ENCODE results near the gene APEX2.
"Not testable (repeated sequence)": the region's sequence is repeated elsewhere in the genome, so short reads cannot be mapped to it uniquely, and the experiment has no call there.

Gene APEX2, protein sequence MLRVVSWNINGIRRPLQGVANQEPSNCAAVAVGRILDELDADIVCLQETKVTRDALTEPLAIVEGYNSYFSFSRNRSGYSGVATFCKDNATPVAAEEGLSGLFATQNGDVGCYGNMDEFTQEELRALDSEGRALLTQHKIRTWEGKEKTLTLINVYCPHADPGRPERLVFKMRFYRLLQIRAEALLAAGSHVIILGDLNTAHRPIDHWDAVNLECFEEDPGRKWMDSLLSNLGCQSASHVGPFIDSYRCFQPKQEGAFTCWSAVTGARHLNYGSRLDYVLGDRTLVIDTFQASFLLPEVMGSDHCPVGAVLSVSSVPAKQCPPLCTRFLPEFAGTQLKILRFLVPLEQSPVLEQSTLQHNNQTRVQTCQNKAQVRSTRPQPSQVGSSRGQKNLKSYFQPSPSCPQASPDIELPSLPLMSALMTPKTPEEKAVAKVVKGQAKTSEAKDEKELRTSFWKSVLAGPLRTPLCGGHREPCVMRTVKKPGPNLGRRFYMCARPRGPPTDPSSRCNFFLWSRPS

DNA sequence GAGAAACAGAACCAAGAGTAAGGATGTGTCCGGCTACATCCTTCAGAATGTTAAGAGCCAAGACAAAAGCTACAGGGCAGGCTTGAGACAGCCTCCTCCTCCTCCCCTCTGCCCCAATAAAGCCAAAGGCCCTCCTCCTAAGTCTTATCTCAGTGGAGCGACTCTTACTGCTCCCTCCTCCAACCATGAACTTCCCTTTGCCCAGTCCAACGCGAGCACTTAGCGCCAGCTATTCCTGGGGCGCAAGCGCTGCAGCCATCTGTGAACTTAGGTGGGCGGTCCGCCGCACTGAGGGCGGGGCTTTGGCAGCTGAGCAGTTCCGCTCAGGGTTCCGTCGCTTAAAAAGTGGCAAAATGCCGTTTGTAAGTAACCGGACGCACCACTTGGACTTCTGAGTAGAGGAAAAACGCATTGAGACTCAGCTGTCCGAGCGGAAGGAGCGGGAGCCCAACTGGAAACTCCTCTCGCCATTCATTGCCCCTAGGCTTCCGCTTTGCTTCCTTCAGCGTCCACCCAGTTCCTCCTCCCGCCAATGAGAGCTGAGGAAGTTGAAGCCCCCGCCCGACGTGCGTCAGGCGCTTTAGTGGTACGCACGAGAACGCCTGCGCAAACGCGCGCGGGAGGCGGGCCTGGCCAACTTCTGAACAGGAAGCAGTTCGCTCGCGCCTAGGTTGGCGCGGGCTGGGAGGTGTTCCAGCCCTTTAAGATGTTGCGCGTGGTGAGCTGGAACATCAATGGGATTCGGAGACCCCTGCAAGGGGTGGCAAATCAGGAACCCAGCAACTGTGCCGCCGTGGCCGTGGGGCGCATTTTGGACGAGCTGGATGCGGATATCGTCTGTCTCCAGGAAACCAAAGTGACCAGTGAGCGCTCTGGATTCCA is at the start of gene APEX2:
Gene APEX2 (plus strand): TSS at position 647 of the 882 bp plus-strand sequence. CDS start 60 bp downstream, at position 707.
- H3K27ac Mint-ChIP-seq = peak within 1 kb of the TSS; percentile 93
- H3K9me3 Mint-ChIP-seq = no peaks in the 10 kb centered on the region
- peak within 1 kb of the TSS; percentile 89 for H3K4me3 Mint-ChIP-seq
- peaks cover 15% of the 10 kb centered on the region for H3K4me1 Mint-ChIP-seq (ENCODE audit: low read depth)
- DNase-seq = peak; percentile 87
- H3K36me3 Mint-ChIP-seq (ENCODE audit: low read depth) = peaks cover 43% of the 10 kb centered on the region
- H3K27me3 Mint-ChIP-seq = no peaks in the 10 kb centered on the region

DNA sequence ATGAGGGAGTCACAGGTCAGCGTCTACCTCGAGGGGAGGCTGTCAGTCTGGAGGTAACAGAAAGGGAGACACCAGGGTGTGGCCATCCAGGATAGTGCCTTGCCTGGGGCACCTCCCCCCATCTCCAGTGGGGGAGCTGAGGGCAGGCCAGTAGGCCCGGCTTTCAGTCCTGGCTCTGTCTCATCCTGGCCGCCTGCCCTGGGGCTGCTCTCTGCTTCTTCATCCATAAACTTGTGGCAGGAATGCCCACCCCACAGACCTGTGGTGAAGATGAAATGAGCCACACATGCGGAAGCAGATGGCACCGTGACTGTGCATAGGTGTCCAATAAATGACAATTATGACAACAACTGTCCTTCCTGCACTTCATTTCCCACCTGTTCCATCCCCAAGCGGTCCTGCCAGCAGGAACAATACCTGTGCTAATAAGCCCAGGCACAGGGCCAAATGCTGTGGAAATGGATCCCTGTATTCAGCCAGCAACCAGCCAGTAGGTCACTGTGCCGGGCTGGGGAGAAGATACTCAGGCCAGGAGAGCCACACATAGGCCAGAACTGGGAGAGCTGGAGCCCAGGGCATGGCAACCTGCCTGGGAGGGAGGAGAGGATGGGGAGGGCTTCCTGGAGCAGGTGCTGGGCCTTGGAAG is 49.3 kb upstream of the APEX2 start:
- H3K9me3 Mint-ChIP-seq = no peaks in the 10 kb centered on the region
- H3K36me3 Mint-ChIP-seq (ENCODE audit: low read depth) = no peaks in the 10 kb centered on the region
- no peak overlapping the region for H3K27ac Mint-ChIP-seq

GRCh38 chrX:54961750-54962149 is 38.4 kb upstream of the APEX2 start:
- Mint-ChIP-seq H3K27ac (no peak overlapping the region), H3K4me3 (no peak overlapping the region), H3K4me1 (ENCODE audit: low read depth) (peaks cover 18% of the 10 kb centered on the region), H3K27me3 (peaks cover 37% of the 10 kb centered on the region), H3K36me3 (ENCODE audit: low read depth) (no peaks in the 10 kb centered on the region), H3K9me3 (no peaks in the 10 kb centered on the region)
- DNase-seq = no peak

More for the DNA sequence above, 49.3 kb upstream of the APEX2 start:
- H3K27me3 Mint-ChIP-seq = peaks cover 14% of the 10 kb centered on the region
- H3K4me3 Mint-ChIP-seq = no peak overlapping the region
- DNase-seq = no peak
- no peaks in the 10 kb centered on the region for H3K4me1 Mint-ChIP-seq (ENCODE audit: low read depth)

- no peak for DNase-seq
- Mint-ChIP-seq H3K4me1 (ENCODE audit: low read depth) (peaks cover 19% of the 10 kb centered on the region), H3K36me3 (ENCODE audit: low read depth) (no peaks in the 10 kb centered on the region), H3K9me3 (no peaks in the 10 kb centered on the region), H3K27me3 (peaks cover 22% of the 10 kb centered on the region), H3K27ac (no peak overlapping the region), H3K4me3 (no peak overlapping the region)
These were observed 35.2 kb upstream of the APEX2 start for GRCh38 chrX:54964766-54965497.

- Mint-ChIP-seq H3K4me1 (ENCODE audit: low read depth) (no peaks in the 10 kb centered on the region), H3K9me3 (no peaks in the 10 kb centered on the region), H3K27ac (no peak overlapping the region), H3K36me3 (ENCODE audit: low read depth) (no peaks in the 10 kb centered on the region), H3K27me3 (peaks cover 54% of the 10 kb centered on the region), H3K4me3 (no peak overlapping the region)
- DNase-seq = no peak
These were observed 22.8 kb upstream of the APEX2 start for GRCh38 chrX:54977387-54977786.

DNA sequence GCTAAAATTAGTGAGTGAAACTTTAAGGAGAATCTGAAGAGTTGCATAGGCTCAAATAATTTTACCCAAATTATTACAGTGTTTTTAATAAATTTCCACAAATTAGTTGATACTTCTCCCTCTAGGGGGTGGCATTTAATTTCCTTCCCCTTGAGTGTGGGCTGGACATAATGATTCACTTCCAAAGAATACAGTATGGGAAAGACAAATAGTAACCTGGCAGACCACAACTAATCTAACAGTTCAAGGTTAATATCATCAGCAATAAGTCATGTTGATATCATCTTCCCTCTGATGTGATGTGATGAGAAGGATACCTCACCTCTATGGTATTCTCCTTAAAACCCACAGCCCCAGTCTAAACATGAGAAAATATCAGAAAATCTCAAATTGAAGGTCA is 21.7 kb upstream of the APEX2 start:
- peaks cover 3% of the 10 kb centered on the region for H3K9me3 Mint-ChIP-seq
- no peaks in the 10 kb centered on the region for H3K36me3 Mint-ChIP-seq (ENCODE audit: low read depth)
- no peak overlapping the region for H3K4me3 Mint-ChIP-seq
- H3K27me3 Mint-ChIP-seq = peaks cover 51% of the 10 kb centered on the region
- DNase-seq = no peak
- no peak overlapping the region for H3K27ac Mint-ChIP-seq
- no peaks in the 10 kb centered on the region for H3K4me1 Mint-ChIP-seq (ENCODE audit: low read depth)

GRCh38 chrX:54979432-54979831 is 20.7 kb upstream of the APEX2 start:
- no peak overlapping the region for H3K27ac Mint-ChIP-seq
- peaks cover 3% of the 10 kb centered on the region for H3K9me3 Mint-ChIP-seq
- no peak overlapping the region for H3K4me3 Mint-ChIP-seq
- H3K4me1 Mint-ChIP-seq (ENCODE audit: low read depth) = no peaks in the 10 kb centered on the region
- no peak for DNase-seq
- no peaks in the 10 kb centered on the region for H3K36me3 Mint-ChIP-seq (ENCODE audit: low read depth)
- peaks cover 51% of the 10 kb centered on the region for H3K27me3 Mint-ChIP-seq

- no peaks in the 10 kb centered on the region for H3K36me3 Mint-ChIP-seq (ENCODE audit: low read depth)
- peaks cover 3% of the 10 kb centered on the region for H3K9me3 Mint-ChIP-seq
- H3K27me3 Mint-ChIP-seq = peaks cover 52% of the 10 kb centered on the region
- no peaks in the 10 kb centered on the region for H3K4me1 Mint-ChIP-seq (ENCODE audit: low read depth)
- no peak overlapping the region for H3K27ac Mint-ChIP-seq
- H3K4me3 Mint-ChIP-seq = no peak overlapping the region
- no peak for DNase-seq
These were observed 19.8 kb upstream of the APEX2 start for GRCh38 chrX:54980334-54980733.

DNA sequence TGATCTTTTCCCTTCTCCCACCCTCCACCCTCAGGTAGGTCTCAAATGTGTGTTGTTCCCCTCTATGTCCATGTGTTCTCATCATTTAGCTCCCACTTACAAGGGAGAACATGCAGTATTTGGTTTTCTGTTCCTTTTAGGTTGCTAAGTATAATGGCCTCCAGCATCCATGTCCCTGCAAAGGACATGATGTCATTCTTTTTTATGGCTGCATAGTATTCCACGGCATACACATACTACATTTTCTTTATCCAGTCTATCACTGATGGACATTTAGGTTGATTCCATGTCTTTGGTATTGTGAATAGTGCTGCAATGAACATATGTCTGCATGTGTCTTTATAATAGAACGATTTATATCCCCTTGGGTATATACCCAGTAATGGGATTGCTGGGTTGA is 16.9 kb upstream of the APEX2 start:
- not testable (repeated sequence) for H3K36me3 Mint-ChIP-seq (ENCODE audit: low read depth); H3K4me3 Mint-ChIP-seq; H3K27ac Mint-ChIP-seq; DNase-seq; H3K9me3 Mint-ChIP-seq; H3K4me1 Mint-ChIP-seq (ENCODE audit: low read depth)
- peaks cover 42% of the 10 kb centered on the region for H3K27me3 Mint-ChIP-seq

GRCh38 chrX:54991706-54992105 is 8.5 kb upstream of the APEX2 start:
- no peaks in the 10 kb centered on the region for H3K36me3 Mint-ChIP-seq (ENCODE audit: low read depth)
- no peak overlapping the region for H3K27ac Mint-ChIP-seq
- H3K4me3 Mint-ChIP-seq = no peak overlapping the region
- no peak for DNase-seq
- no peaks in the 10 kb centered on the region for H3K9me3 Mint-ChIP-seq
- no peaks in the 10 kb centered on the region for H3K4me1 Mint-ChIP-seq (ENCODE audit: low read depth)
- H3K27me3 Mint-ChIP-seq = peaks cover 29% of the 10 kb centered on the region

DNA sequence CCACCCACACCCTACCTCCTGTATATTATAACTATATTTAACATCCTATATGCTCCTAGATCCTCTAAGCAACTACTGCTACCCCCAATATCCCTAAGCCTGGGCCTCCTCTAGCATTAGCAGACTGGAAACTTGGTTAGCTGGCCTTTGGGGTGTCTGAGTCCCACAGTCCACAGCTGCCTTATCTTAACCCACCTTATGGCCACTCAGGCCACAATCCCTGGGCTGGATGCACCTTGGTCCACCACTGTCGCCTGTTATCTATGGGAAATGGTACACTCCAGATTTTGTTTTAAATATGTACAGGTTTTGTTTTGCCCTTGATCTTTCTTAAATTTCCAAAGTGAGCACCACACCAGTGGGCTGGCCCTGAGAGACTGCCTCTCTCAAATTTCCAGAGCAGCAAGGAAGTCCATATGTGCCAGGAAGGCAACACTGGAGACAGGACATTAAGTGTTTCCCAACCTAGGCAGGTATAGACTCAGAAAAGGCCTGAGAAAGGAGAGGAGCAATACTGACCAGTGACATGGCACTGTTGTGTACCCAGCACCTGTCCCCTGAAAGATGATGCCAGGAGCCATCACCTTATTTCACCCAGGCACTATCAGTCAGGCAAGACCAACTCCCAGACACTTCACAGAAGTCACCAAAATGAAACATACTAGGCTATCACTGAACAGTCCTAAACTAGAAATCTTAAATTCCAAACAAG is 7.1 kb upstream of the APEX2 start:
- H3K9me3 Mint-ChIP-seq = no peaks in the 10 kb centered on the region
- H3K36me3 Mint-ChIP-seq (ENCODE audit: low read depth) = no peaks in the 10 kb centered on the region
- peaks cover 25% of the 10 kb centered on the region for H3K27me3 Mint-ChIP-seq
- DNase-seq = no peak
- no peak overlapping the region for H3K27ac Mint-ChIP-seq
- H3K4me1 Mint-ChIP-seq (ENCODE audit: low read depth) = no peaks in the 10 kb centered on the region
- H3K4me3 Mint-ChIP-seq = no peak overlapping the region

- Mint-ChIP-seq H3K9me3 (no peaks in the 10 kb centered on the region), H3K27ac (no peak within 1 kb of the TSS), H3K36me3 (ENCODE audit: low read depth) (no peaks in the 10 kb centered on the region), H3K4me1 (ENCODE audit: low read depth) (no peaks in the 10 kb centered on the region), H3K4me3 (no peak within 1 kb of the TSS), H3K27me3 (peaks cover 25% of the 10 kb centered on the region)
- no peak for DNase-seq
These were observed 6.1 kb upstream of the APEX2 start, which contains the start of gene PFKFB1 for GRCh38 chrX:54994099-54994498. Gene PFKFB1 (minus strand): TSS chrX:54994188. CDS start chrX:54994007, 181 bp downstream.

DNA sequence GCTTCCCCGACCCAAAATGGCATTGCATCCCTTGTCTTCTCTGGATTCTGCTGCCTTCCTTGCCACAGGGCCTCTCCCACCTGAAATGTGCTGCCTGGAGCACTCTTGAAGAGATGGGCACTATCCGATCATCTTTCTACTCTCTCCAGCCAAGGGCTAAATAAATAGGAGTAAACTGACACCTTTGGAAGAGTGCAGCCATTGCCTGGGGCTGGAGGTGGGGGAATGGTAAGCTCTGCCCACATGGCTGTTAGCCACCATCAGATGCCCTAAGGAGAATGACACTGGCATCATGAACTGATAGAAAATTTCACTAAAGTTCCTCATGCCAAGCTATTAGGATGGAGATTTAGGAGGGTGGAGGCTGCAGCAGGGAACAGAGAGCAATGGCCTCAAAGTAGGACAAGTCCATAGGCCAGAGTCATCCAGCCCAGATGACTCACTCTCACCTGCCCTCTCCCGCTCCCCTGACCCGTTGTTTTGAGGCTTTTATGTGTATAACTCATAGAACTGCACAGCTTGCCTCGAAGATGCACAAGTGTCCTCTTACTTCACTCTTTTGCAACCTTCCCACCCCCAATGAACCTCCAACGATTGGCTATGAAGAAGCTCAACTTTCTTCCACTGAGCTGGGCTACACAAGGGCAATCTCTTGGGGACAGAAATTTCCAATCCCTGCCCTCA is 5.4 kb upstream of the APEX2 start:
- no peak for DNase-seq
- Mint-ChIP-seq H3K27me3 (peaks cover 21% of the 10 kb centered on the region), H3K4me3 (no peak overlapping the region), H3K4me1 (ENCODE audit: low read depth) (peaks cover 2% of the 10 kb centered on the region), H3K9me3 (no peaks in the 10 kb centered on the region), H3K27ac (no peak overlapping the region), H3K36me3 (ENCODE audit: low read depth) (no peaks in the 10 kb centered on the region)
